Ishikawa (cell line): ENCODE results near the gene DCAF11.

ENCODE experiments used
- CEBPB ChIP-seq: IDR thresholded peaks from 2 replicates; pipeline ENCODE4 v1.6.1; 2012
- CREB1 ChIP-seq: IDR thresholded peaks from 2 replicates; pipeline ENCODE4 v1.6.1; 2012; ENCODE audit warnings: low read depth
- EGR1 ChIP-seq: IDR thresholded peaks from 2 replicates; pipeline ENCODE4 v1.6.1; 2012
- EP300 ChIP-seq: IDR thresholded peaks from 2 replicates; pipeline ENCODE4 v1.6.1; 2012; ENCODE audit warnings: borderline replicate concordance
- FOXM1 ChIP-seq: IDR thresholded peaks from 2 replicates; pipeline ENCODE4 v1.6.1; 2012; ENCODE audit warnings: low read depth, borderline replicate concordance
- NFIC ChIP-seq: IDR thresholded peaks from 2 replicates; pipeline ENCODE4 v1.6.1; 2012
- RAD21 ChIP-seq: IDR thresholded peaks from 2 replicates; pipeline ENCODE4 v1.6.1; 2012; ENCODE audit warnings: low read depth
- TAF1 ChIP-seq: IDR thresholded peaks from 2 replicates; pipeline ENCODE4 v1.6.1; 2012; ENCODE audit warnings: low read depth, mild to moderate bottlenecking
- TCF12 ChIP-seq: IDR thresholded peaks from 2 replicates; pipeline ENCODE4 v1.6.1; 2012; ENCODE audit warnings: low read depth
- TEAD4 ChIP-seq: IDR thresholded peaks from 2 replicates; pipeline ENCODE4 v1.6.1; 2012
- YY1 ChIP-seq: IDR thresholded peaks from 2 replicates; pipeline ENCODE4 v1.6.1; 2012; ENCODE audit warnings: low read depth
- ZBTB7A ChIP-seq: IDR thresholded peaks from 2 replicates; pipeline ENCODE4 v1.6.1; 2012; ENCODE audit warnings: low read depth
- TF ChIP-seq, protein P1 (sequence below): IDR thresholded peaks from 2 replicates; pipeline ENCODE4 v1.6.1; 2012
- TF ChIP-seq, protein P2 (sequence below): IDR thresholded peaks from 2 replicates; pipeline ENCODE4 v1.6.1; 2012; ENCODE audit warnings: low read depth, mild to moderate bottlenecking
- TF ChIP-seq, protein P3 (sequence below): IDR thresholded peaks from 2 replicates; pipeline ENCODE4 v1.6.1; 2012

Gene DCAF11

DNA sequence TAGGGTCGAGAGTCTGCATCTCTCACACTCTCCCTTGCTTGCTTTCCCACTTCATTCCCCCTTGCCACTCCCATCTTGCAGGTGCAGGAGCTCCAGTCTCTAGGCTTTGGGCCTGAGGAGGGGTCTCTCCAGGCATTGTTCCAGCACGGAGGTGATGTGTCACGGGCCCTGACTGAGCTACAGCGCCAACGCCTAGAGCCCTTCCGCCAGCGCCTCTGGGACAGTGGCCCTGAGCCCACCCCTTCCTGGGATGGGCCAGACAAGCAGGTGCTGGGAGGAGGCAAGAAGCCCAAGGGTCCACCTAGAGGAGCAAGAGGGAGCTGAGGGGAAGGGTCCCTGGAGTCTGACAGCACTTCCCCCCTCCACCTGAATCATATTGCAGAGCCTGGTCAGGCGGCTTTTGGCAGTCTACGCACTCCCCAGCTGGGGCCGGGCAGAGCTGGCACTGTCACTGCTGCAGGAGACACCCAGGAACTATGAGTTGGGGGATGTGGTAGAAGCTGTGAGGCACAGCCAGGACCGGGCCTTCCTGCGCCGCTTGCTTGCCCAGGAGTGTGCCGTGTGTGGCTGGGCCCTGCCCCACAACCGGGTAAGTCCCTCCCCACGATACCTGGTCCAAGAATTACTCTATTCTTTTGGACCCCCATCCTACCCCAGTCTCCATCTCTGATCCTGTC, 37.0 kb downstream of the DCAF11 start:
- no peak for TF ChIP-seq YY1
- TF ChIP-seq CREB1: no peak
- TF ChIP-seq, protein P1, sequence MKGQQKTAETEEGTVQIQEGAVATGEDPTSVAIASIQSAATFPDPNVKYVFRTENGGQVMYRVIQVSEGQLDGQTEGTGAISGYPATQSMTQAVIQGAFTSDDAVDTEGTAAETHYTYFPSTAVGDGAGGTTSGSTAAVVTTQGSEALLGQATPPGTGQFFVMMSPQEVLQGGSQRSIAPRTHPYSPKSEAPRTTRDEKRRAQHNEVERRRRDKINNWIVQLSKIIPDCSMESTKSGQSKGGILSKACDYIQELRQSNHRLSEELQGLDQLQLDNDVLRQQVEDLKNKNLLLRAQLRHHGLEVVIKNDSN: no peak
- no peak for TF ChIP-seq EP300
- no peak for TF ChIP-seq FOXM1
- no peak for TF ChIP-seq TAF1
- TF ChIP-seq EGR1: no peak
- TF ChIP-seq, protein P2, sequence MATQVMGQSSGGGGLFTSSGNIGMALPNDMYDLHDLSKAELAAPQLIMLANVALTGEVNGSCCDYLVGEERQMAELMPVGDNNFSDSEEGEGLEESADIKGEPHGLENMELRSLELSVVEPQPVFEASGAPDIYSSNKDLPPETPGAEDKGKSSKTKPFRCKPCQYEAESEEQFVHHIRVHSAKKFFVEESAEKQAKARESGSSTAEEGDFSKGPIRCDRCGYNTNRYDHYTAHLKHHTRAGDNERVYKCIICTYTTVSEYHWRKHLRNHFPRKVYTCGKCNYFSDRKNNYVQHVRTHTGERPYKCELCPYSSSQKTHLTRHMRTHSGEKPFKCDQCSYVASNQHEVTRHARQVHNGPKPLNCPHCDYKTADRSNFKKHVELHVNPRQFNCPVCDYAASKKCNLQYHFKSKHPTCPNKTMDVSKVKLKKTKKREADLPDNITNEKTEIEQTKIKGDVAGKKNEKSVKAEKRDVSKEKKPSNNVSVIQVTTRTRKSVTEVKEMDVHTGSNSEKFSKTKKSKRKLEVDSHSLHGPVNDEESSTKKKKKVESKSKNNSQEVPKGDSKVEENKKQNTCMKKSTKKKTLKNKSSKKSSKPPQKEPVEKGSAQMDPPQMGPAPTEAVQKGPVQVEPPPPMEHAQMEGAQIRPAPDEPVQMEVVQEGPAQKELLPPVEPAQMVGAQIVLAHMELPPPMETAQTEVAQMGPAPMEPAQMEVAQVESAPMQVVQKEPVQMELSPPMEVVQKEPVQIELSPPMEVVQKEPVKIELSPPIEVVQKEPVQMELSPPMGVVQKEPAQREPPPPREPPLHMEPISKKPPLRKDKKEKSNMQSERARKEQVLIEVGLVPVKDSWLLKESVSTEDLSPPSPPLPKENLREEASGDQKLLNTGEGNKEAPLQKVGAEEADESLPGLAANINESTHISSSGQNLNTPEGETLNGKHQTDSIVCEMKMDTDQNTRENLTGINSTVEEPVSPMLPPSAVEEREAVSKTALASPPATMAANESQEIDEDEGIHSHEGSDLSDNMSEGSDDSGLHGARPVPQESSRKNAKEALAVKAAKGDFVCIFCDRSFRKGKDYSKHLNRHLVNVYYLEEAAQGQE: no peak
- no peak for TF ChIP-seq TEAD4
- no peak for TF ChIP-seq RAD21
- TF ChIP-seq, protein P3, sequence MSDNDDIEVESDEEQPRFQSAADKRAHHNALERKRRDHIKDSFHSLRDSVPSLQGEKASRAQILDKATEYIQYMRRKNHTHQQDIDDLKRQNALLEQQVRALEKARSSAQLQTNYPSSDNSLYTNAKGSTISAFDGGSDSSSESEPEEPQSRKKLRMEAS: no peak
- TF ChIP-seq NFIC: no peak
- no peak for TF ChIP-seq CEBPB
- no peak for TF ChIP-seq TCF12
- TF ChIP-seq ZBTB7A: no peak

DNA sequence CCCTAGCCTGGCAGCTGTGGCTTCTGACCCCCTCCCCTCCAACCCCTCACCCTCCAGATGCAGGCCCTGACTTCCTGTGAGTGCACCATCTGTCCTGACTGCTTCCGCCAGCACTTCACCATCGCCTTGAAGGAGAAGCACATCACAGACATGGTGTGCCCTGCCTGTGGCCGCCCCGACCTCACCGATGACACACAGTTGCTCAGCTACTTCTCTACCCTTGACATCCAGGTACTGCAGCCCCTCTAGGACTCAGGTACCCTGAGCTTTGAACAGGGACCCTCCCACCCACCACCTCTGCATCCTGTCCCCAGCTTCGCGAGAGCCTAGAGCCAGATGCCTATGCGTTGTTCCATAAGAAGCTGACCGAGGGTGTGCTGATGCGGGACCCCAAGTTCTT, 40.5 kb downstream of the DCAF11 start:
- no peak for TF ChIP-seq YY1
- TF ChIP-seq RAD21: no peak
- TF ChIP-seq NFIC: no peak

DNA sequence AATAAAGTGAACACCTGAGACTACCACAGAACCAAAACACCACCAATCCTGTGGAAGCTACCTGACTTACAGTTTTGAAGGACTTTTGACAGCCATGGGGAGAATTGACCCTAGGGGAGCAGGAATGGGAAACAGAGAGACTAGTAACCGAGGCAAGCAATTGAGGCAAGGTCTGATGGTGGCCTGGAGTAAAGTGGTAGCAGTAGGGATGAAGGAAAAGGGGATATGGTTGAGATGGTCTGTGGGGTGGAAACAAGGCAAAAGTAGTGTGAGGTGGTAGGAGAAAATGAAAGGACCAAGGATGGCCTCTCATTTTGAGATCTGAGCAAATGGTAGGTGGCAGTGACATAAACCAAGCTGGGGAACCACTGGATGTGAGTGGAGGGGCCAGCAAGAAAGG, 42.3 kb downstream of the DCAF11 start:
- TF ChIP-seq, protein P2: no peak
- TF ChIP-seq, protein P1: no peak
- TF ChIP-seq TCF12 (no peak), ZBTB7A (no peak), CREB1 (no peak), TEAD4 (no peak), YY1 (no peak), FOXM1 (no peak), EGR1 (no peak), TAF1 (no peak), NFIC (no peak), RAD21 (no peak), CEBPB (no peak), EP300 (no peak)
- TF ChIP-seq, protein P3: no peak

DNA sequence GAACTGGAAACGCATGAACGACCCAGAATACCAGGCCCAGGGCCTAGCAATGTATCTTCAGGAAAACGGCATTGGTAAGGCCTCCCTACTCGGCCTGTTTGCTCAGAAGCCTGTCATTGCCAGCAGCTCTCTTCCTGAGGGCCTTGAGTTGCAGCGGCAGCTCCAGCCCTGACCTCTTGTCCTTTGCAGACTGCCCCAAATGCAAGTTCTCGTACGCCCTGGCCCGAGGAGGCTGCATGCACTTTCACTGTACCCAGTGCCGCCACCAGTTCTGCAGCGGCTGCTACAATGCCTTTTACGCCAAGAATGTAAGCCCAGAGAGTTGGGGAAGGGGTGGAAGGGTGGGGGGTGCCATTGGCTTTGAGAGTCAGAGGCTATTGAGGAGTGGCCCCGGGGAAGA, 42.8 kb downstream of the DCAF11 start:
- TF ChIP-seq YY1: no peak
- no peak for TF ChIP-seq TAF1
- TF ChIP-seq EP300: no peak
- TF ChIP-seq CREB1: no peak
- no peak for TF ChIP-seq ZBTB7A
- TF ChIP-seq, protein P3: no peak
- TF ChIP-seq TCF12: no peak

DNA sequence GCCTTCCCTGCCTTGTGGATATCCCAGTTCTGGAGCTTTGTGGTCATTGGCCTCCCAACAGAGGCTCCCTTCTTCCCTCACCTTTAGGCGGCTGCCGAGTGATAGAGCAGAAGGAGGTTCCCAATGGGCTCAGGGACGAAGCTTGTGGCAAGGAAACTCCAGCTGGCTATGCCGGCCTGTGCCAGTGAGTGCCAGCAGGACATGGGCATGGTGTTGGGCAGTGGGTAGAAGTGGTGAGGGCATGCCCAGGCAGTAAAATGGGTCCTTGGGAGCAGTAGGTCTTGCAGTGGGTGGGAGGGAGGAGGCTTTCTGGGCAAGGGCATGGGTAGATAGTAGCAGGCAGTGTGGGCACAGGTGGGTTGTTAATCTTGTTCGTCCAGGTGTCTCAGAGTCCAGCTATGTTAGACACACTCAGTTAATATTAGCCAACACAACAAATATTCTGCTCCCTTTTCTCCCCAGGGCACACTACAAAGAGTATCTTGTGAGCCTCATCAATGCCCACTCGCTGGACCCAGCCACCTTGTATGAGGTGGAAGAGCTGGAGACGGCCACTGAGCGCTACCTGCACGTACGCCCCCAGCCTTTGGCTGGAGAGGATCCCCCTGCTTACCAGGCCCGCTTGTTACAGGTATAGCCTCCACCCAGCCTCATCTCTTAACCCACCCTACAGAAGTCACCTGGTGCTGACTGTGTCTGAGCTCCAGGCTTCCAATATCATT, 45.4 kb downstream of the DCAF11 start:
- TF ChIP-seq, protein P1: no peak
- TF ChIP-seq, protein P3: no peak
- TF ChIP-seq TEAD4 (no peak), YY1 (no peak), FOXM1 (no peak), TCF12 (no peak), ZBTB7A (no peak), RAD21 (no peak), NFIC (no peak), CREB1 (no peak), TAF1 (no peak), CEBPB (no peak), EP300 (no peak)
- TF ChIP-seq, protein P2: no peak
